ENCODE data around the gene CAPS2. TPM values are rescaled to one million over a fixed set of nuclear protein-coding genes. Genes with fewer than 3 reads are reported as not detected.
A peak's percentile ranks its signal among the peaks of the same experiment; 100 is the strongest.

The CAPS2 gene
- total RNA-seq (1 to 10 TPM; 7.6 to 9.8 (median 9.0) TPM), polyA plus RNA-seq (10 to 100 TPM in 1 of 3 donors, 1 to 10 TPM in 1, under 1 TPM in 1; 0.73 to 20.3 (median 5.3) TPM)
- long read RNA-seq, donor 1, partial matches to known transcripts = 0 of 5 reads
- long read RNA-seq, donor 1, other reads (novel, unspliced or antisense) = 4 of 5 reads
- long read RNA-seq, donor 2, partial matches to known transcripts = 0 of 10 reads
- long read RNA-seq, donor 2, other reads (novel, unspliced or antisense) = 7 of 10 reads

- no peaks in the 10 kb centered on the region for H3K9me3 ChIP-seq
- H3K36me3 ChIP-seq (ENCODE audit: insufficient read depth in 1 of 2, low read depth in 1 of 2) = no peaks in the 10 kb centered on the region
- peak within 1 kb of the TSS; percentile 73 for H3K4me3 ChIP-seq
- peak within 1 kb of the TSS; percentile 56 for H3K27ac ChIP-seq
- TF ChIP-seq CTCF (IDR thresholded peaks at IDR 0.05) = no peak
- no peaks in the 10 kb centered on the region for H3K27me3 ChIP-seq (ENCODE audit: insufficient read depth in 3 of 3, low read length in 2 of 3)
- WGBS, 3 donors = 2 to 3% (median 2%) methylated on average over 38 to 40 of the region's 40 CpGs
- H3K4me1 ChIP-seq = peaks cover 7% of the 10 kb centered on the region
- DNase-seq = peak; percentile 85 to 87
- intact Hi-C loops (cut with DNase I) = loop anchor here in 1 of 2 donors (5.0 kb wide), 1 partner anchor 177 kb away; no protein-coding TSS in a partner anchor
- peak; percentile 84 to 96 (median 92) for ATAC-seq
These were observed at the start of gene CAPS2 for GRCh38 chr12:75329918-75330826. CAPS2 (minus strand) TSS chr12:75330324; CDS start chr12:75326498, 3,826 bp downstream.

- ATAC-seq = no peak
- Histone ChIP-seq H3K36me3 (ENCODE audit: insufficient read depth in 1 of 2, low read depth in 1 of 2) (no peaks in the 10 kb centered on the region), H3K4me3 (no peak overlapping the region), H3K27me3 (ENCODE audit: insufficient read depth in 3 of 3, low read length in 2 of 3) (no peaks in the 10 kb centered on the region), H3K27ac (no peak overlapping the region), H3K9me3 (no peaks in the 10 kb centered on the region), H3K4me1 (no peaks in the 10 kb centered on the region)
- WGBS, 3 donors = 89 to 93% (median 92%) methylated on average over 1 of the region's 1 CpG
- intact Hi-C loops (cut with DNase I) = no loop called here
- no peak for TF ChIP-seq CTCF (IDR thresholded peaks at IDR 0.05)
- DNase-seq = no peak
These were observed 48.2 kb upstream of the CAPS2 start for GRCh38 chr12:75378354-75378753.

- Histone ChIP-seq H3K27ac (no peak overlapping the region), H3K4me1 (no peaks in the 10 kb centered on the region), H3K9me3 (no peaks in the 10 kb centered on the region), H3K4me3 (no peak overlapping the region), H3K27me3 (ENCODE audit: insufficient read depth in 3 of 3, low read length in 2 of 3) (no peaks in the 10 kb centered on the region), H3K36me3 (ENCODE audit: insufficient read depth in 1 of 2, low read depth in 1 of 2) (no peaks in the 10 kb centered on the region)
- intact Hi-C loops (cut with DNase I) = no loop called here
- WGBS, 3 donors = 86 to 98% (median 91%) methylated on average over 2 of the region's 2 CpGs
- no peak for ATAC-seq
- no peak for TF ChIP-seq CTCF (IDR thresholded peaks at IDR 0.05)
- DNase-seq = no peak
These were observed 44.8 kb upstream of the CAPS2 start for GRCh38 chr12:75374971-75375370.

- ATAC-seq (no peak), DNase-seq (no peak)
- intact Hi-C loops (cut with DNase I) = no loop called here
- TF ChIP-seq CTCF (IDR thresholded peaks at IDR 0.05) = no peak
- Histone ChIP-seq H3K4me1 (peaks cover 9% of the 10 kb centered on the region), H3K36me3 (ENCODE audit: insufficient read depth in 1 of 2, low read depth in 1 of 2) (no peaks in the 10 kb centered on the region), H3K27ac (no peak overlapping the region), H3K9me3 (no peaks in the 10 kb centered on the region), H3K27me3 (ENCODE audit: insufficient read depth in 3 of 3, low read length in 2 of 3) (no peaks in the 10 kb centered on the region), H3K4me3 (no peak overlapping the region)
- WGBS, 3 donors = 96 to 98% (median 96%) methylated on average over 1 of the region's 1 CpG
These were observed 36.5 kb upstream of the CAPS2 start for GRCh38 chr12:75366629-75367028.
